GM23248 (cell line): ENCODE data around the gene EME1.

Source experiments
- EZH2 ChIP-seq: fragments of 200-600 bp; sonication (generic); IDR thresholded peaks from 2 replicates; pipeline ENCODE4 v1.6.1; 2018; ENCODE audit warnings: antibody characterized with exemption, mild to moderate bottlenecking; ENCODE audit not compliant: insufficient read depth, poor library complexity, severe bottlenecking
- EZH2phosphoT487 ChIP-seq: fragments of 200-600 bp; sonication (generic); IDR thresholded peaks from 2 replicates; pipeline ENCODE4 v1.6.1; 2018; ENCODE audit warnings: antibody characterized with exemption, moderate library complexity, mild to moderate bottlenecking, low read depth; ENCODE audit not compliant: insufficient read depth

DNA sequence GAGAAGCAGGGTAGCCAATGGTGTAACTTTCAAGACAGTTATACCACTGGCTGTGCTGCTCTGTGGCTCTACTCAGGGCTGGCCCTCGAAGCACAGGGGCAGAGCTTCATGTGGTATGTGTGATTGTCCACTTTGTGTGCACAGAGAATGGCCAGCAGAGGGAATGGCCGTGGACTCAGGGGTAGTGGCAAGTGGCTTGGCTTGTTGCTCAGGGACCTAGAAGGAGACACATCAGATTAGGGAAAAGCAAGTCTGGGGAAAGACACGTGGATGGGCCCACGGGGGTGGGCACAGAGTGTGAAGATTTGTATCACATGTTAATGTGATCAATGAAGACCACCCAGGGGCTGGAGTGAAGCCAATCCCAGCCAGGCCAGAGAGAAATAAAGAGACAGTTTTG, 47.1 kb upstream of the EME1 start:
- TF ChIP-seq EZH2phosphoT487, result no peak
- TF ChIP-seq EZH2, result no peak
